DMS114 treated with DMSO at 0.1 percent for 48 hours (cell line): ENCODE results near the gene SGF29.
"Not testable (repeated sequence)": the region's sequence is repeated elsewhere in the genome, so short reads cannot be mapped to it uniquely, and the experiment has no call there.

Source experiments
- DNase-seq: peaks from one replicate; lab custom pipeline; 2025; ENCODE audit not compliant: unreplicated experiment; lab: John Stamatoyannopoulos, UW

The SGF29 gene

DNA sequence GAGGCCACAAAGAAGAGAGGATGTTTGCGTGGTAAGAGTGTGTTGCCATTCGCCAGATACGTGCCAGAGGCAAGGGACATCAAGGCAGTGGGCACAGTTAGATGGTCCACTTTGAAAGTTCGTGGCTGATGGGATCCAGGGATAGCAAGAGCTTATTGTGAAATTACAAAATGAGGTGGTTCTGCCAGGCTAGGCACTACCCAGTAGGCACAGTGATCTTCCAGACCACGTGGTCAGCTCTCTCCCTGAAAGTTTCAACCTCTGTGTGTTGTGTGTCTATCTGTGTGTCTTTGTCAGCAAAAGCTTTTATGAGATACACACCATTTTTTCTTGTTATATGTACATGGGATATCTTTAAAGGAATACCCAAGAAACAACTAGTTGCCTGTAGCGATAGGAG, 9.5 kb downstream of the SGF29 start:
- DNase-seq, result no peak

DNA sequence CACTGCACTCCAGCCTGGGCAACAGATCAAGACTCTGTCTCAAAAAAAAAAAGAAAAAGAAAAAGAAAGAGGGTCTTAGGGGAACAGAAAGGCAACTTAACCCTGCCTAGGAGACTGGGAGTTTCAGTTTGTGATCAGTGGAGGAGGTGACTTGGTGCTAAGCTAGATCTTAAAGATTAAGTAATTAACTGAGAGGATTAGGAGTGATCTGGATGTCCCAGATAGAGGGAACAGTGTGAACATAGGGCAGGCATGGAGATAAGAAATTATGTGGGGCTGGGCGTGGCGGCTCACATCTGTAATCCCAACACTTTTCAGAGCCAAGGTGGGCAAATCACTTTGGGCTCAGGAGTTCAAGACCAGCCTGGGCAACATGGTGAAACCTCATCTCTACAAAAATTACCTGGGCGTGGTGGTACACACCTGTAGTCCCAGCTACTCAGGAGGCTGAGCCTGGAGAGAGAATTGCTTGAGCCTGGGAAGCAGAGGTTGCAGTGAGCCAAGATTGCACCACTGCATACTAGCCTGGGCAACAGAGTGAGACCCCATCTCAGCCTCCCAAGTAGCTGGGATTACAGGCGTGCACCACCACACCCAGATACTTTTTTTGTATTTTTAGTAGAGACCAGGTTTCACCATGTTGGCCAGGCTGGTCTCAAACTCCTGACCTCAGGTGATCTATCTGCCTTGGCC, 12.7 kb downstream of the SGF29 start:
- DNase-seq, result not testable (repeated sequence)

DNA sequence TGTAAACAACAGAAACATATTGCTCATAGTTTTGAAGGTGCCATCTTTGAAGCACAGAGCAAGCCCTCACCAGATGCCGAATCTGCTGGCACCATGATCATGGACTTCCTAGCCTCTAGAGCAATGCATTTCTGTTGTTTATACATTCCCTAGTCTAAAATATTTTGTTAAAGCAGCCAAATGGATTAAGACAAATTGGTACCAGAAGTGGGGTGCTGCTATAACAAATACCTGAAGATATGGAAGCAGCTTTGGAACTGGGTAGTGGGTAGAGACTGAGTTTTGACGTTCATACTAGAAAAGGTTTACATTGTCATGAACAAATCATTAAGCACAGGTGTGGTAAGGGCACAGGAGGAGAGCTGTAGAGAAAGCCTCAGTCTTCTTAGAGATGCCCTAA, 13.6 kb downstream of the SGF29 start:
- DNase-seq, result no peak

DNA sequence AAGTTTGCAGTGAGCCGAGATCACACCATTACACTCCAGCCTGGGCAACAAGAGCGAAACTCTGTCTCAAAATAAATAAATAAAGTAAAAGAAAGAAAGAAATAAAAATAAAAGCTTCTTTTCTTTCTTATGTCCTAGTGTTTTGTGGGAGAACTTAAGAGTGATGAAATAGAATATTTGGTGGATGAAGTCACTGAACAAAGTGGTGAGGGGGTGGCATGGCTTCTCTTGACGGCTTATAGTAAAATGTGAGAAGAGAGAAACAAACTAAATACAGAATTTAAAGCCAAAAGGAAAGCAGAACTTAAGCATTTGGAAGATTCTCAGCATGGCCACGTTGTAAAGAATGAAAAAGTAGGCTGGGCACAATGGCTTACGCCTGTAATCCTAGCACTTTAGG, 15.3 kb downstream of the SGF29 start:
- no peak for DNase-seq

DNA sequence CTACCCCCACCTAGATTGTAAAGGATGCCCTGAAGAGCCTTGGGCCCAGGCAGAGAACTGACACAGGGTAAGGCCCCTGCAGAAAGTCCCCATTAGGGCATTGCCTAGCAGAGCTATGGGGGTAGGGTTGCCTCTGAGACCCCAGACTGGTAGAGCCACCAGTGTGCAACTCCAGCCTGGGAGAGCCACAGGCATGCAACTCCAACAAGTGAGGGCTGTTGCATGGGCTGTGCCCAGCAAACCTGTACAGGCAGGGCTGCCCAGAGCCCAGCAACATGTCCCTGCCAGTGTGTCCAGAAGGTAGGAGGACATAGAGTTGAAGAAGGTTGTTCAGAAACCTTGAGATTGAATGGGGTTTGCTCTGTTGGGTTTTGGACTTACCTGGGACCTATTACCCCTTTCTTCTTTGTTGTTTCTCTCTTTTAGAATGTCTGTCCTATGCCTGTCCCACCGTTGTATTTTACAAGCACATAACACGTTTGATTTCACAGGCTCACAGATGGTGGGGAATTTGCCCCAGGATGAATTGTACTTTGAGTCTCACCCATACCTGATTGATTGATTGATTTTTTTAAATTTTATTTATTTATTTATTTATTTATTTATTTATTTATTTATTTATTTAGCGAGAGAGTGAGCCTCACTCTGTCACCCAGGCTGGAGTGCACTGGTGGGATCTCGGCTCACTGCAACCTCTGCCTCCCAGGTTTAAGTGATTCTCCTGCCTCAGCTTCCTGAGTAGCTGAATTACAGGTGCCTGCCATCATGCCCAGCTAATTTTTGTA, 16.4 kb downstream of the SGF29 start:
- DNase-seq, result no peak

DNA sequence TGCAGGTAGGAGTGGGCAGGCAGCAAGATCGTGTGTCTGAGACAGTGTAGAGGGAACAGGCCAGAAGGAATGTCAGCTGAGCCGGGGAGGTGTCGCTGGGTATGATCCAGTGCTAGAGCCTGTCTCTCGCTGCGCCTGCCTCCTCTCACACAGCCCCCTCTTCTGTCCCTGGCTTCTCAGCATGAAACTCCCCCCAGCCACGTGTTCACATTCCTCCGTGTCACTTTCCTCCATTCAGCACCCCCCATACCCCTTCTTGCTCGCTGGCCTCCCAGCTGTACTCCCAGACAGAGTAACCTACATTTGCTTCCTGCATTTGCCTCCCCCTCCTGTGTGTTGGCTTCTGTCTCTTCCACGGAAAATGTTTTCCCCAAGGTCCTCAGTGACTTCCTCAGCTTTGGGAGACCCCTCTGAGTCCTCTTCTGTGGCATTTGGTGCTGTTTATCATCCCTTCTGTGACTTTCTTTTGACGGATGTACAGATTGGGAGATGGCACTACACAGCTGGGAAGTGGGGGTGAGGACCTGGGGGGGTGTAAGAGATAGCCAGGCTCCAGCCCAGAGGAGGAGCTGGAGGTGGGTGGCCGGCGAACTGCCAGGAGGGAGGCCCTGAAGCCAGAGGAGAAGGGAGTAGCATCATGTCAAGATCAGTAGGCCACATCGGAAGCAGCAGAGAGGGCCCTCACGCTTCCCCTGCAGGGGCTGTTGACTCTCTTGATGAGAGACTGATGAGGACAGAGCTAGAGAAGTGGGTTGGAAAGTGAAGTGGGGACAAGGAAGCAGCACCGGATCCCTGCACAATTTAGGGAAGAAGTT, 19.2 kb downstream of the SGF29 start:
- DNase-seq, result no peak

DNA sequence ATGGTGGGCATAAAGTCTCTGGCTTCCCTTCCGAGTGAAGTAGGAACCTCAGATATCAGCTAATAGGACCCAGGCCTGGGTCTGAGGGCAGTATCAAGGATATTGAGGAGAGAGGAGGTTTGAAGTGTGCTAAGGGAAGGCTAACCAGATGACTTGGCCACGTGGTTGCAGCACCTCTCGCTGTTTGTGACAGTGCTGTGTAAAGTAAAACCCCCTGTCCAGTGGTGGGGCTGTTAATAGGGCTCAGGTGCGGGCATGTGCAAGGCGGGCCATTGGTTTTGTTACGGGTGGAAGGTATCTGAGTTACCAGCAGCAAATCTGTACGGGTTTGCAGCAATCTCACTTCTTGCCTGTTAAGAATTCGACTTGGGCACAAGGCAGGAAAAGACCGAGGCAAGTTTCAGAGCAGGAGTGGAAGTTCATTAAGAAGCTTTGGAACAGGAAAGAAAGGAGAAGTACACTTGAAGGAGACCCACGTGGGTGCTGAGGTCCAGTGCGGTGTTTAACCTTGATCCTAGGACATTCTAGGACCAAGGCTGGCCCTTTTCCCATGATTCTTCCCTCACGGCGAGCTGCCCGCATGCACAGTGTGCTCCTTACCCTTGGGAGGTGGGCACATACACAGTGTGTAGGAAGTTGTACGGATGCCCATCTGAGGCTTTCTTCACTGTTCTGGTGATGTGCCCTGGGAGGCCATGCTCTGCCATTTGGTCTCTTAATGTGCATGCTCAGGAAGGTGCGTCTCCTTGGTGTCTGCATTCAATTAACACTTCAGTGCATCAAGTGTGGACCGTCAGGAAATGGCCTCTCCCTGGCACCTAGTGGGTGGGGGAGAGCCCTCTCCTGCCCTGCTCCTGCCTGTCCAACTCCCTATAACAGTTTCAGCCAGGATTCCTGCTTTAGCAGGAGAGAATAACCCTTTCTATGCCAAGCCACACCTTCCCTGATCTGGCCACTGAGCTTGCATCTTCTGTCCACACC, 20.3 kb downstream of the SGF29 start:
- no peak for DNase-seq

DNA sequence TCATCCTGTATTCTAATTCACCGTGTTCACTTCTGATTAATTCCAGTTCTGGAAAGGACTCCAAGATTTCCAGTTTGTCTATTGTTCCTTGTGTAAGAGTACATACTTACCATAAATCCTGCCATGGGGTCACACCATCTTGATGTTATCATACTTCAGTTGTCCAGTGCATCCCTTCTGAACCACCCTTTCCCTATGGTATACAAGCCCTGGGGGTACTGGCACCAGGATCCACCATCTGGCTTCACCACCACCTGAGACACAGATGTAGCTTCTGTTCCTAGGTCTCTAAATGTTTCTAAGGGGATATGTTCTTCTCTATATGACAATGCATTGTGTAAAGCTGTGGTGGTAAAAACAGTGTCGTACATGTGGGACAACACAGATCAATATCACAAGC, 21.2 kb downstream of the SGF29 start:
- no peak for DNase-seq

DNA sequence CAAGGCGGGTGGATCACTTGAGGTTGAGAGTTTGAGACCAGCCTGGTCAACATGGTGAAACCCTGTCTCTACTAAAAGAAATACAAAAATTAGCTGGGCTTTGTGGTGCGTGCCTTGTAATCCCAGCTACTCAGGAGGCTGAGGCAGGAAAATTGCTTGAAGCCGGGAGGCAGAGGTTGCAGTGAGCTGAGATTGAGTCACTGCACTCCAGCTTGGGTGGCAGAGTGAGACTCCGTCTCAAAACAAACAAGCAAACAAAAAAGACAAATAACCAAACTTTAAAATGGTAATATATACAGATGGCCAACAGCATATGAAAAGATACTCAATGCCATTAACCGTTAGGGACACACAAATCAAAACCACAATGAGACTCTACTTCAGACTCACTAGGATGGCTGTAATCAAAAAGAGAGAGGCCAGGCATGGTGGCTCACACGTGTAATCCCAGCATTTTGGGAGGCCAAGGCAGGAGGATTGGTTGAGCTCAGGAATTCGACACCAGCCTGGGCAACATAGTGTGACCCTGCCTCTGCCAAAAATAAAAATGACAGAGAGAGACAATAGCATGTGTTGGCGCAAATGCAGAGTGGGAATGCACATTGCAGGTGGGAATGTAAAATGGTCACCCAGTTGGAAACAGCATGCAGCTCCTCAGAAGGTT, 21.9 kb downstream of the SGF29 start:
- no peak for DNase-seq

DNA sequence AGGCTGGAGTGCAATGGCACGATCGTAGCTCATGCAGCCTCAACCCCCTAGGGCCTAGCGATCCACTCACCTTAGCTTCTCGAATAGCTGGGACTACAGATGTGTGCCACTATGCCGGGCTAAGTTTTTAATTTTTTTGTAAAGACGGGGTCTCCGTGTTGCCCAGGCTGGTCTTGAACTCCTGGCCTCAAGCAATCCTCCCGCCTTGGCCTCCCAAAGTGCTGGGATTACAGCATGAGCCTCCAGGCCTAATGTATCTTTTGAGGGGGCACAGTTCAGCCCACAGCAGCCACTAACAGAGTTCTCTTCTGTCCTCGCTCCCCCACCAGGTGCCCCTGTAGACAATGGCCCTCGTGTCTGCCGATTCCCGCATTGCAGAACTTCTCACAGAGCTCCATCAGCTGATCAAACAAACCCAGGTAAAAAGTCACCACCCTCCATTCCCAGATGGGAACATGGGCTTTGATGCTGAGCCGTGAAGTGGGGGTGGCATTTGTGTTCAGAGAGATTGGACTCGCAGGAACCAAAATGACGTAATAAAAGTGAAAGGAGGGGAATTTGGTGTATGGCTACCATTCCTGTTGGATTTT, 27.1 kb downstream of the SGF29 start:
- no peak for DNase-seq

DNA sequence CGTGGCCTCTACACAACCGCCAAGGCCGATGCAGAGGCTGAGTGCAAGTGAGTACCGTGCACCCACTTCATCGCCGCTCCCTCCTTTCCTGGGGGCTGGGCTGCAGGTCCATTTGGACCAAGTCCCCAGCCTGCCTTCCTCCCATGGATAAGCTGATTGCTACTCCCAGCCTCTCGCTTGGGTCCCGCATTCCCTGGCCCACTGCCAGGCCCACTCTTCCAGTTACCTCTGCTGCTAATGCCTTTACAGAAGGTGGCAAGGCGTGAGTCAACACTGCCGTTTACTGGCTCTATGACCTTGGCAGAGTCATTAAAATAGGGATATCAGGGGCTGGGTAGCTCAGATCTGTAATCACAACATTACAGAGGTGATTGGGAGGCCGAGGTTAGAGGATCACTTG, 32.0 kb downstream of the SGF29 start:
- DNase-seq, result no peak

DNA sequence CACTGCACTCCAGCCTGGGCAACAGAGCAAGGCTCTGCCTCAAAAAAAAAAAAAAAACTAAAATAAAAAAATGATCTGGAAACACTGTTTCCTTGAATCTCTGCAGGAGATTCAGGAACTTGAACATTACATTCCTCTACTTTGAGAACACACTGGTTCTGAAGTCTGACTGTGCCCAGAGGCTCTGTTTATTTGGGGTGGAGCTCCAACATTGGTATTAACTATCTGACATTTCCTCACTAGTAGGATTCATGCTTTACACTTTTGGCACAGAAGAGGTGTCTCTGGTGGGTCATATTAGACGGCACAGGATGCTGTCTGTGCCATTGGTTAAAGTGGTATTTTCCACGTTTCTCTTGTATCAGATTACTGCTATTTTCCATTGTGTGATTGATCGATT, 32.7 kb downstream of the SGF29 start:
- DNase-seq, result no peak

DNA sequence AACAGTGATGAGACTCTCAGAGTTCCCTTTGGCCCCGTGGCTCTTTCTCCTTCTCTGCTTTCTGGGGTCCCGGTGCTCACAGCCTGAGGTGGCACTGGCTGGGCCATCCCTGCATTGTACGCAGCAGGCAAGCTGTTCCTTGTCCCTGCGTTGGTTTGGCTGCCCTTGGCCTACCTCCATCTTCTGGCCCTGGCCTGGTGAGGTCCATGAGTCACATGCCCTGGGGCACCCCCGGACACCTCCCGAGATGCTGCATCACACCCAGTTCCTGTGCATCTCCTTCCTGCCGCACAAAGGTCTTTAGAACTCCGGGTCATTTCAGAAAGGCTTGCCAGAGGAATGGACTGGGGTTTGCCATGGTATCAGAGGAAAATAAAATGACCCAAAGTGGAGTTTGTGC, 33.7 kb downstream of the SGF29 start:
- no peak for DNase-seq

DNA sequence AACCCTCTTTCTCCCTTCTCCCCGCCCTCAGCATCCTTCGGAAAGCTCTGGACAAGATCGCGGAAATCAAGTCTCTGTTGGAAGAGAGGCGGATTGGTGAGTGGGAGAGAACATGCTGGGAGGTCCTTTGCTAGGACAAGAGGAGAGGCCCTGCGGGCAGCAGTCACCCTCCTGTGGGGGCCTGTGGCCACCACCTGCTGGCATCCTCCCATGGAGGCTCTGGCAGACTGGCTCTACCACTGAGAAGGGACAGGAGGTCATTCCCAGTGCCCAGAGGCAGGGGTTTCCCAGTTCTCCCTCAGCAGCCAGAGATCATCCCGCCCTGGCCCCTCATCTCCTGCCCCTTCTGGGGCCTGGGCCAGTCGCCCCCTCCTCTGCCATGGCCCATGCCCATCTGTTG, 35.3 kb downstream of the SGF29 start:
- no peak for DNase-seq

DNA sequence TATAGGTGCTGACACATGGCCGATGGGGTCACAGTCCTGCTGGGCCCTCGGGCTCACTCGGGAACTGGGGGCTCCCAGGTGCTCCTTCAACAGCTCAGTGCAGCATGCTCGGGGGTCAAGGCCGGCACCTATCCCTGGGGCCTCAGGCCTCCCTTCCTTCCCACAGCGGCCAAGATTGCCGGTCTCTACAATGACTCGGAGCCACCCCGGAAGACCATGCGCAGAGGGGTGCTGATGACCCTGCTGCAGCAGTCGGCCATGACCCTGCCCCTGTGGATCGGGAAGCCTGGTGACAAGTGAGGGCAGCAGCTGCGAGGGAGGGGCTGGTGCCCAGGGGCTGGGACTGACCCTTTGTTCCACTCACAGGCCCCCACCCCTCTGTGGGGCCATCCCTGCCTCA, 36.2 kb downstream of the SGF29 start:
- DNase-seq, result no peak

DNA sequence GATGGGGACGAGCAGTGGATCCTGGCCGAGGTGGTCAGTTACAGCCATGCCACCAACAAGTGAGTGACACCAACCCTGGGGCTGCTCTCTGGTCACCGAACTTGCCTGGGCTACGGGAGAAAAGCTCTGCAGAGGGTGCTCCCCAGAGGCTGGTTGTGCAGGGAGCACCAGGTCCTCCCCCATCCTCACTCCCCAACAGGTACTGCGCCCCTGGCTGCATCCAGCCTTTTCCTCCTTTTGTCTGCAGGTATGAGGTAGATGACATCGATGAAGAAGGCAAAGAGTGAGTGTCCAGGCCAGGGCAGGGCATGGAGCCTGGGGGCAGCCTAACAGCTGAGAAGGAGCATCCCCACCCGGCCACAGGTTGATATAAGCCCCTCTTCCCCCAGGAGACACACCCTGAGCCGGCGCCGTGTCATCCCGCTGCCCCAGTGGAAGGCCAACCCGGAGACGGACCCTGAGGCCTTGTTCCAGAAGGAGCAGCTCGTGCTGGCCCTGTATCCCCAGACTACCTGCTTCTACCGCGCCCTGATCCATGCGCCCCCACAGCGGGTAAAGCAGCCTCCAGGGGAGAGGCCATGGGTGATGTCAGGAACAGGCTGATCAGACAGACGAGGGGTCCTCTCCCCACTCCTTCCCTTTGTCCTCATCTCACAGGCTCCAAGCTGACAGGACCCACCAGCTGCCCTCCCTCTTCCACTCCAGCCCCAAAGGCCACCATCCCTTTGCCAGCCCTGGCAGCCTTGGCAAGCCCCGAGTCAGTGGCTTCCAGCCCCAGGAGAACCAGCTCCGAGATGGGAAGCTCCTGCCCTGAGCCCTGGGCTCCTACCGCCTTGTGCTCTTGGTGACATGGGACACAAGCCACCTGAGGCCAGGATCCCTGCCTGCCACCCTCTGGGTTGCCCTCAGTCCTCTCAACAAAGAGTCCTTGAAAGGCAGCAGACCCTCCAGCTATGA, 36.9 kb downstream of the SGF29 start:
- DNase-seq, result no peak

DNA sequence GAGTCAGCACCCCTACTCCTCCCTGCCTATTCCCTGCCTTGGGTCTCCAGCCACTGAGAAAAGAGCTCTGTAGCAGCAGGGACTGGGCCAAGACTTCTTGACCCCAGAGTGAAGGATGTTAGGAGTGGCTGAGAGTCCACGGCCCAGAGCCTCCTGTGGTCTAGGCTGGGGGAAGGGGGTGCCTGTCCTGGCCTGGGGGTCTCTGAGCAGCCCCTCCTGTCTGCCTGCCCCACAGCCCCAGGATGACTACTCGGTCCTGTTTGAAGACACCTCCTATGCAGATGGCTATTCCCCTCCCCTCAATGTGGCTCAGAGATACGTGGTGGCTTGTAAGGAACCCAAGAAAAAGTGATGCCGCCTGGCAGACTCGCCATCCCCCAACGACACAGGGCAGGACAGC, 37.6 kb downstream of the SGF29 start:
- no peak for DNase-seq

DNA sequence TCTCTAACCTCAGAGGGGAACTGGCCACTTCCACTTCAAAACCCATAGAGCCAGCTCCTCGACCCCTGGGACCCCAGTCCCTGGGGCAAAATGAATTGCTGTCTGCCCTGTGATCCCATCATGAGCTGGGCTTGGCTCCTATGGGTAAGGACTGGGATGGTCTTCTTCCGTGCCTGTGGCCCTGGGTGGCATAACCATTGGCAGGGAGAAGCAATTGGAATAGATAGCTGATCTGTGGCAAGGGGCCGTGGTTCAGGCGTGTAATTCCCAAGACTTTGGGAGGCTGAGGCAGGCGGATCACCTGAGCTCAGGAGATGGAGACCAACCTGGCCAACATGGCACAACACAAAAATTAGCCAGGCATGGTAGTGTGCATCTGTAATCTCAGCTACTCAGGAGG, 38.8 kb downstream of the SGF29 start:
- no peak for DNase-seq
